ENCODE measurements around the gene ZNF786. TPM values are rescaled to one million over a fixed set of nuclear protein-coding genes. Genes with fewer than 3 reads are reported as not detected.

Gene ZNF786
- total RNA-seq, 1 experiment from 2014 or later = 10.1 TPM

GRCh38 chr7:149027611-149028345 is 62.7 kb downstream of the ZNF786 start:
- CTCF ChIA-PET = no interaction called here
- no peaks in the 10 kb centered on the region for H3K27me3 ChIP-seq (ENCODE audit: control insufficient read depth, insufficient read depth, low read length)
- peak overlapping the region; percentile 75 to 84 for H3K4me3 ChIP-seq (ENCODE audit: low read depth in 2 of 2, low read length in 2 of 2)
- ATAC-seq (no peak), DNase-seq (ENCODE audit: low read depth, low spot score) (no peak)
- TF ChIP-seq, protein P1, sequence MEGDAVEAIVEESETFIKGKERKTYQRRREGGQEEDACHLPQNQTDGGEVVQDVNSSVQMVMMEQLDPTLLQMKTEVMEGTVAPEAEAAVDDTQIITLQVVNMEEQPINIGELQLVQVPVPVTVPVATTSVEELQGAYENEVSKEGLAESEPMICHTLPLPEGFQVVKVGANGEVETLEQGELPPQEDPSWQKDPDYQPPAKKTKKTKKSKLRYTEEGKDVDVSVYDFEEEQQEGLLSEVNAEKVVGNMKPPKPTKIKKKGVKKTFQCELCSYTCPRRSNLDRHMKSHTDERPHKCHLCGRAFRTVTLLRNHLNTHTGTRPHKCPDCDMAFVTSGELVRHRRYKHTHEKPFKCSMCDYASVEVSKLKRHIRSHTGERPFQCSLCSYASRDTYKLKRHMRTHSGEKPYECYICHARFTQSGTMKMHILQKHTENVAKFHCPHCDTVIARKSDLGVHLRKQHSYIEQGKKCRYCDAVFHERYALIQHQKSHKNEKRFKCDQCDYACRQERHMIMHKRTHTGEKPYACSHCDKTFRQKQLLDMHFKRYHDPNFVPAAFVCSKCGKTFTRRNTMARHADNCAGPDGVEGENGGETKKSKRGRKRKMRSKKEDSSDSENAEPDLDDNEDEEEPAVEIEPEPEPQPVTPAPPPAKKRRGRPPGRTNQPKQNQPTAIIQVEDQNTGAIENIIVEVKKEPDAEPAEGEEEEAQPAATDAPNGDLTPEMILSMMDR (IDR thresholded peaks at IDR 0.05) = no peak
- TF ChIP-seq SIN3A (IDR thresholded peaks at IDR 0.05; ENCODE audit: borderline replicate concordance, insufficient read depth, low read depth, low read length) (no peak), TCF7L2 (IDR thresholded peaks at IDR 0.05; ENCODE audit: low read depth, low read length) (no peak), POLR2AphosphoS5 (IDR thresholded peaks at IDR 0.05; ENCODE audit: low read depth, low read length) (no peak)
- TF ChIP-seq, protein P2, sequence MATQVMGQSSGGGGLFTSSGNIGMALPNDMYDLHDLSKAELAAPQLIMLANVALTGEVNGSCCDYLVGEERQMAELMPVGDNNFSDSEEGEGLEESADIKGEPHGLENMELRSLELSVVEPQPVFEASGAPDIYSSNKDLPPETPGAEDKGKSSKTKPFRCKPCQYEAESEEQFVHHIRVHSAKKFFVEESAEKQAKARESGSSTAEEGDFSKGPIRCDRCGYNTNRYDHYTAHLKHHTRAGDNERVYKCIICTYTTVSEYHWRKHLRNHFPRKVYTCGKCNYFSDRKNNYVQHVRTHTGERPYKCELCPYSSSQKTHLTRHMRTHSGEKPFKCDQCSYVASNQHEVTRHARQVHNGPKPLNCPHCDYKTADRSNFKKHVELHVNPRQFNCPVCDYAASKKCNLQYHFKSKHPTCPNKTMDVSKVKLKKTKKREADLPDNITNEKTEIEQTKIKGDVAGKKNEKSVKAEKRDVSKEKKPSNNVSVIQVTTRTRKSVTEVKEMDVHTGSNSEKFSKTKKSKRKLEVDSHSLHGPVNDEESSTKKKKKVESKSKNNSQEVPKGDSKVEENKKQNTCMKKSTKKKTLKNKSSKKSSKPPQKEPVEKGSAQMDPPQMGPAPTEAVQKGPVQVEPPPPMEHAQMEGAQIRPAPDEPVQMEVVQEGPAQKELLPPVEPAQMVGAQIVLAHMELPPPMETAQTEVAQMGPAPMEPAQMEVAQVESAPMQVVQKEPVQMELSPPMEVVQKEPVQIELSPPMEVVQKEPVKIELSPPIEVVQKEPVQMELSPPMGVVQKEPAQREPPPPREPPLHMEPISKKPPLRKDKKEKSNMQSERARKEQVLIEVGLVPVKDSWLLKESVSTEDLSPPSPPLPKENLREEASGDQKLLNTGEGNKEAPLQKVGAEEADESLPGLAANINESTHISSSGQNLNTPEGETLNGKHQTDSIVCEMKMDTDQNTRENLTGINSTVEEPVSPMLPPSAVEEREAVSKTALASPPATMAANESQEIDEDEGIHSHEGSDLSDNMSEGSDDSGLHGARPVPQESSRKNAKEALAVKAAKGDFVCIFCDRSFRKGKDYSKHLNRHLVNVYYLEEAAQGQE (IDR thresholded peaks at IDR 0.05; ENCODE audit: insufficient read depth in 1 of 2, low read depth in 2 of 2, low read length in 1 of 2) = no peak
- POLR2A ChIA-PET = no interaction called here
- H3K27ac ChIP-seq (ENCODE audit: low read length) = peak overlapping the region; percentile 76
- H3K4me1 ChIP-seq (ENCODE audit: control insufficient read depth, insufficient read depth, low read length) = peaks cover 17% of the 10 kb centered on the region; the same call in 1 of the 2 replicates
- H3K36me3 ChIP-seq (ENCODE audit: control insufficient read depth, insufficient read depth, low read length) = no peaks in the 10 kb centered on the region
- intact Hi-C loops (cut with micrococcal nuclease; ENCODE audit: unreplicated experiment) = no loop called here
- H3K9me3 ChIP-seq (ENCODE audit: control insufficient read depth, insufficient read depth, low read depth, low read length) = no peaks in the 10 kb centered on the region
- in situ Hi-C loops (cut with HindIII; ENCODE audit: low pct_unique_long_range_greater_than_20kb, low sequenced_read_pairs) = no loop called here
- BruUV-seq (replicated peaks) = no TSS peak

GRCh38 chr7:149027055-149027454 is 63.5 kb downstream of the ZNF786 start:
- in situ Hi-C loops (cut with HindIII; ENCODE audit: low pct_unique_long_range_greater_than_20kb, low sequenced_read_pairs) = no loop called here
- DNase-seq (ENCODE audit: low read depth, low spot score) = no peak
- Histone ChIP-seq H3K36me3 (ENCODE audit: control insufficient read depth, insufficient read depth, low read length) (no peaks in the 10 kb centered on the region), H3K4me1 (ENCODE audit: control insufficient read depth, insufficient read depth, low read length) (peaks cover 17% of the 10 kb centered on the region; the same call in 1 of the 2 replicates), H3K27me3 (ENCODE audit: control insufficient read depth, insufficient read depth, low read length) (no peaks in the 10 kb centered on the region), H3K27ac (ENCODE audit: low read length) (peak overlapping the region; percentile 76), H3K9me3 (ENCODE audit: control insufficient read depth, insufficient read depth, low read depth, low read length) (no peaks in the 10 kb centered on the region), H3K4me3 (ENCODE audit: low read depth in 2 of 2, low read length in 2 of 2) (peak overlapping the region; percentile 75 to 84)
- BruUV-seq (replicated peaks) = TSS peak; percentile 76
- no peak for ATAC-seq
- TF ChIP-seq TCF7L2 (IDR thresholded peaks at IDR 0.05; ENCODE audit: low read depth, low read length) (no peak), SIN3A (IDR thresholded peaks at IDR 0.05; ENCODE audit: borderline replicate concordance, insufficient read depth, low read depth, low read length) (no peak), POLR2AphosphoS5 (IDR thresholded peaks at IDR 0.05; ENCODE audit: low read depth, low read length) (no peak)
- TF ChIP-seq, protein P1 (IDR thresholded peaks at IDR 0.05) = no peak
- TF ChIP-seq, protein P2 (IDR thresholded peaks at IDR 0.05; ENCODE audit: insufficient read depth in 1 of 2, low read depth in 2 of 2, low read length in 1 of 2) = no peak
- intact Hi-C loops (cut with micrococcal nuclease; ENCODE audit: unreplicated experiment) = no loop called here
- CTCF ChIA-PET = no interaction called here
- POLR2A ChIA-PET = interaction anchor here (1.1 kb wide), 1 partner anchor 39 kb away, joined by 22 read pairs; no protein-coding TSS in a partner anchor
